Adrenal gland (tissue), 12 donors: ENCODE results near the gene FPGS. TPM values are rescaled to one million over a fixed set of nuclear protein-coding genes. Genes with fewer than 3 reads are reported as not detected.

Source experiments
- DNase-seq, 7 donors: peaks; one replicate each; pipeline ENCODE4 v3.0.0-alpha.2; 2019 to 2020
- H3K27ac ChIP-seq, 5 donors: fragments of 200-600 bp; sonication (generic) in 4 of 5; 1 replicate in 3 of 5; 2 replicates in 2 of 5; pipeline versions ENCODE4 v1.5.1 to v1.8.0; 2016 to 2020; ENCODE audit warnings: mild to moderate bottlenecking in 1 of 5
- H3K27me3 ChIP-seq: fragments of 200-600 bp; 2 replicates; pipeline ENCODE4 v1.8.0; 2021
- H3K36me3 ChIP-seq, 2 donors: fragments of 200-600 bp; replicated peaks in 1 of 2; 1 replicate in 1 of 2; 2 replicates in 1 of 2; pipeline versions ENCODE4 v1.5.1 to v1.8.0; 2018 to 2022
- H3K4me1 ChIP-seq, 2 donors: fragments of 200-600 bp; replicated peaks in 1 of 2; 1 replicate in 1 of 2; 2 replicates in 1 of 2; pipeline versions ENCODE4 v1.5.1 to v1.8.0; 2018 to 2021
- H3K4me3 ChIP-seq, 4 donors: fragments of 200-600 bp; sonication (generic) in 3 of 4; one replicate each; pipeline ENCODE4 v1.5.1; 2016 to 2018
- H3K9me3 ChIP-seq, 3 donors: fragments of 200-600 bp; sonication (generic) in 1 of 3; replicated peaks in 1 of 3; 1 replicate in 2 of 3; 2 replicates in 1 of 3; pipeline versions ENCODE4 v1.5.1 to v1.8.0; 2016 to 2021
- CTCF ChIP-seq, 6 experiments: fragments of 450-650 bp in 4 of 6; fragments of 200-600 bp in 2 of 6; sonication (generic) in 1 of 6; IDR thresholded peaks; 1 replicate in 5 of 6; 2 replicates in 1 of 6; pipeline versions ENCODE4 v1.5.1 to v1.8.0; 2016 to 2021; ENCODE audit warnings: antibody characterized with exemption in 6 of 6, mild to moderate bottlenecking in 2 of 6, moderate library complexity in 1 of 6
- POLR2A ChIP-seq, 2 donors: fragments of 450-650 bp; IDR thresholded peaks; one replicate each; pipeline ENCODE4 v1.6.1; 2017; ENCODE audit warnings: antibody characterized with exemption in 2 of 2, mild to moderate bottlenecking in 2 of 2, moderate library complexity in 1 of 2
- WGBS, 4 donors: extraction: QIAGEN DNeasy Blood & Tissue Kit in 2 of 4; methylation state at CpG; one replicate each; pipeline versions ENCODE4 v1.1.5 to v1.1.7; 2013 to 2017; 5-methylcytosine and 5-hydroxymethylcytosine counted together
- intact Hi-C, 2 donors: fragments of 100-400 bp; cut with DNase I; formaldehyde crosslinking; loops; one replicate each; pipeline versions ENCODE4 v1.14.1 to v1.15.0; 2022 to 2023
- polyA plus RNA-seq, 3 donors: library from polyadenylated mRNA; stranded (reverse); fragments of 200-250 nt in 2 of 3; fragments of 350-450 nt in 1 of 3; fragmentation: Illumina TruSeq in 1 of 3; extraction: RNeasy Lipid Tissue Mini Kit (QIAGEN cat#74804) in 1 of 3; gene quantifications; one replicate each; pipeline ENCODE4 v1.2.3, GENCODE V29; 2013 to 2014
- total RNA-seq, 9 donors: library from RNA; depleted of rRNA in 4 of 9; stranded (reverse); fragments of >200 nt in 4 of 9; fragments of 120-200 nt in 1 of 9; fragmentation: NEBNext Ultra II Directional in 1 of 9; extraction: Animal tissue kit (Norgen Biotek cat#: 25700) in 1 of 9; gene quantifications; one replicate each; pipeline versions ENCODE4 v1.1.0 to v1.2.4, GENCODE V29; 2013 to 2023
- donor health status: healthy with polysubstance abuse.
- donor health status: Bipolar disorder and iron deficiency.
- donor health status: DM: yes; HTN: yes; CAD: no.
- donor health status: DM: no; HTN: no; CAD: no.
- donor health status: DM: no; HTN: no; CAD: no.
- donor health status: DM: yes; HTN: yes; CAD: no.

Gene FPGS
- total and polyA plus RNA-seq, 12 donors = 31.1 to 359 (median 120) TPM

- H3K9me3 ChIP-seq = no peaks in the 10 kb centered on the region
- no peak for DNase-seq
- WGBS, 4 donors = 75 to 85% (median 84%) methylated on average over 3 to 17 of the region's 17 CpGs
- no peak overlapping the region for H3K4me3 ChIP-seq
- peaks cover 12 to 40% of the 10 kb centered on the region in 2 donors for H3K4me1 ChIP-seq
- peak overlapping the region in 2 of 5 donors; percentile 38 to 73 for H3K27ac ChIP-seq
- H3K27me3 ChIP-seq = no peaks in the 10 kb centered on the region
- TF ChIP-seq CTCF (IDR thresholded peaks at IDR 0.05) (no peak), POLR2A (IDR thresholded peaks at IDR 0.05) (no peak)
- intact Hi-C loops = no loop called here
- H3K36me3 ChIP-seq = peaks cover 0 to 72% of the 10 kb centered on the region in 2 donors
These were observed 5.8 kb downstream of the FPGS start for GRCh38 chr9:127808347-127809001.

- 49 to 62% (median 54%) methylated on average over 3 to 9 of the region's 9 CpGs for WGBS, 4 donors
- peak overlapping the region in 2 of 5 donors; percentile 56 to 73 for H3K27ac ChIP-seq
- peak in 4 of 7 donors; percentile 47 to 80 (median 64) for DNase-seq
These were observed 6.4 kb downstream of the FPGS start for GRCh38 chr9:127809002-127809539.

GRCh38 chr9:127809540-127810377, 7.1 kb downstream of the FPGS start:
- TF ChIP-seq CTCF (IDR thresholded peaks at IDR 0.05) (no peak), POLR2A (IDR thresholded peaks at IDR 0.05) (no peak)
- no peaks in the 10 kb centered on the region for H3K27me3 ChIP-seq
- H3K4me3 ChIP-seq = no peak overlapping the region
- DNase-seq = peak in 2 of 7 donors; percentile 55 to 62
- H3K36me3 ChIP-seq = peaks cover 0 to 79% of the 10 kb centered on the region in 2 donors
- no peaks in the 10 kb centered on the region for H3K9me3 ChIP-seq
- intact Hi-C loops = no loop called here
- peak overlapping the region in 2 of 5 donors; percentile 60 to 73 for H3K27ac ChIP-seq
- peaks cover 0 to 30% of the 10 kb centered on the region in 2 donors for H3K4me1 ChIP-seq
- WGBS, 4 donors = 43 to 79% (median 52%) methylated on average over 13 to 57 of the region's 57 CpGs

More at GRCh38 chr9:127809002-127809539, 6.4 kb downstream of the FPGS start:
- Histone ChIP-seq H3K27me3 (no peaks in the 10 kb centered on the region), H3K9me3 (no peaks in the 10 kb centered on the region), H3K4me3 (no peak overlapping the region), H3K36me3 (peaks cover 0 to 78% of the 10 kb centered on the region in 2 donors), H3K4me1 (peaks cover 6 to 37% of the 10 kb centered on the region in 2 donors)
- TF ChIP-seq CTCF (IDR thresholded peaks at IDR 0.05) (no peak), POLR2A (IDR thresholded peaks at IDR 0.05) (no peak)
- intact Hi-C loops = no loop called here
